ENCODE measurements around the gene CCDC24. TPM values are rescaled to one million over a fixed set of nuclear protein-coding genes. Genes with fewer than 3 reads are reported as not detected.

The CCDC24 gene
- total and polyA plus RNA-seq, 2 of the 13 experiments (the other 11 are each of a cell fraction or from before 2014, with no cell fraction given): 1.4 to 2.9 TPM

GRCh38 chr1:43947874-43948437, 43.4 kb upstream of the CCDC24 start (continued):
- TF ChIP-seq, protein P1, sequence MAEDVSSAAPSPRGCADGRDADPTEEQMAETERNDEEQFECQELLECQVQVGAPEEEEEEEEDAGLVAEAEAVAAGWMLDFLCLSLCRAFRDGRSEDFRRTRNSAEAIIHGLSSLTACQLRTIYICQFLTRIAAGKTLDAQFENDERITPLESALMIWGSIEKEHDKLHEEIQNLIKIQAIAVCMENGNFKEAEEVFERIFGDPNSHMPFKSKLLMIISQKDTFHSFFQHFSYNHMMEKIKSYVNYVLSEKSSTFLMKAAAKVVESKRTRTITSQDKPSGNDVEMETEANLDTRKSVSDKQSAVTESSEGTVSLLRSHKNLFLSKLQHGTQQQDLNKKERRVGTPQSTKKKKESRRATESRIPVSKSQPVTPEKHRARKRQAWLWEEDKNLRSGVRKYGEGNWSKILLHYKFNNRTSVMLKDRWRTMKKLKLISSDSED (CRISPR knock-in tag; IDR thresholded peaks at IDR 0.05): no peak
- TF ChIP-seq ATM (IDR thresholded peaks at IDR 0.05; ENCODE audit: borderline replicate concordance) (no peak), HNF4G (IDR thresholded peaks at IDR 0.05; ENCODE audit: borderline replicate concordance, low read depth, low read length) (peak; percentile 27; the same call in 1 of the 2 replicates), HNF4G (CRISPR knock-in tag; IDR thresholded peaks at IDR 0.05; ENCODE audit: borderline replicate concordance, low read depth) (no peak), HOXD1 (CRISPR knock-in tag; IDR thresholded peaks at IDR 0.05) (no peak), ZSCAN12 (CRISPR knock-in tag; IDR thresholded peaks at IDR 0.05) (no peak), ZNF34 (CRISPR knock-in tag; IDR thresholded peaks at IDR 0.05; ENCODE audit: borderline replicate concordance) (no peak), YEATS4 (CRISPR knock-in tag; IDR thresholded peaks at IDR 0.05; ENCODE audit: borderline replicate concordance) (peak; percentile 28; the same call in 1 of the 2 replicates), HOXA9 (CRISPR knock-in tag; IDR thresholded peaks at IDR 0.05; ENCODE audit: borderline replicate concordance) (no peak), KAT7 (CRISPR knock-in tag; IDR thresholded peaks at IDR 0.05; ENCODE audit: borderline replicate concordance) (no peak), ZNF724P (CRISPR knock-in tag; IDR thresholded peaks at IDR 0.05; ENCODE audit: borderline replicate concordance) (no peak), ZIK1 (CRISPR knock-in tag; IDR thresholded peaks at IDR 0.05; ENCODE audit: borderline replicate concordance, low read depth) (no peak), SMYD3 (CRISPR knock-in tag; IDR thresholded peaks at IDR 0.05) (no peak), ZFP90 (CRISPR knock-in tag; IDR thresholded peaks at IDR 0.05; ENCODE audit: borderline replicate concordance) (peak; percentile 75; the same call in 1 of the 2 replicates), ZFP37 (CRISPR knock-in tag; IDR thresholded peaks at IDR 0.05; ENCODE audit: borderline replicate concordance) (no peak), ZNF136 (CRISPR knock-in tag; IDR thresholded peaks at IDR 0.05; ENCODE audit: low read depth) (no peak), ZNF3 (CRISPR knock-in tag; IDR thresholded peaks at IDR 0.05) (no peak), ZNF546 (CRISPR knock-in tag; conservative IDR thresholded peaks at IDR 0.05) (no peak), ZFP91 (CRISPR knock-in tag; IDR thresholded peaks at IDR 0.05; ENCODE audit: borderline replicate concordance) (no peak), POLR2AphosphoS2 (IDR thresholded peaks at IDR 0.05; ENCODE audit: low read depth, low read length) (no peak), SP140L (CRISPR knock-in tag; IDR thresholded peaks at IDR 0.05; ENCODE audit: borderline replicate concordance) (no peak), NFE2L2 (IDR thresholded peaks at IDR 0.05; ENCODE audit: low read length) (no peak), ZNF580 (CRISPR knock-in tag; IDR thresholded peaks at IDR 0.05; ENCODE audit: borderline replicate concordance, low read depth) (no peak), POLR2A (IDR thresholded peaks at IDR 0.05; ENCODE audit: insufficient read depth in 1 of 2, low read depth in 2 of 2, low read length in 2 of 2) (0 out of 4 replicates have a peak, but pooled peaks of 1 of the 2 experiments have one; percentile 11)
- TF ChIP-seq, protein P2, sequence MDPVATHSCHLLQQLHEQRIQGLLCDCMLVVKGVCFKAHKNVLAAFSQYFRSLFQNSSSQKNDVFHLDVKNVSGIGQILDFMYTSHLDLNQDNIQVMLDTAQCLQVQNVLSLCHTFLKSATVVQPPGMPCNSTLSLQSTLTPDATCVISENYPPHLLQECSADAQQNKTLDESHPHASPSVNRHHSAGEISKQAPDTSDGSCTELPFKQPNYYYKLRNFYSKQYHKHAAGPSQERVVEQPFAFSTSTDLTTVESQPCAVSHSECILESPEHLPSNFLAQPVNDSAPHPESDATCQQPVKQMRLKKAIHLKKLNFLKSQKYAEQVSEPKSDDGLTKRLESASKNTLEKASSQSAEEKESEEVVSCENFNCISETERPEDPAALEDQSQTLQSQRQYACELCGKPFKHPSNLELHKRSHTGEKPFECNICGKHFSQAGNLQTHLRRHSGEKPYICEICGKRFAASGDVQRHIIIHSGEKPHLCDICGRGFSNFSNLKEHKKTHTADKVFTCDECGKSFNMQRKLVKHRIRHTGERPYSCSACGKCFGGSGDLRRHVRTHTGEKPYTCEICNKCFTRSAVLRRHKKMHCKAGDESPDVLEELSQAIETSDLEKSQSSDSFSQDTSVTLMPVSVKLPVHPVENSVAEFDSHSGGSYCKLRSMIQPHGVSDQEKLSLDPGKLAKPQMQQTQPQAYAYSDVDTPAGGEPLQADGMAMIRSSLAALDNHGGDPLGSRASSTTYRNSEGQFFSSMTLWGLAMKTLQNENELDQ (CRISPR knock-in tag; IDR thresholded peaks at IDR 0.05; ENCODE audit: borderline replicate concordance): no peak
- TF ChIP-seq, protein P3, sequence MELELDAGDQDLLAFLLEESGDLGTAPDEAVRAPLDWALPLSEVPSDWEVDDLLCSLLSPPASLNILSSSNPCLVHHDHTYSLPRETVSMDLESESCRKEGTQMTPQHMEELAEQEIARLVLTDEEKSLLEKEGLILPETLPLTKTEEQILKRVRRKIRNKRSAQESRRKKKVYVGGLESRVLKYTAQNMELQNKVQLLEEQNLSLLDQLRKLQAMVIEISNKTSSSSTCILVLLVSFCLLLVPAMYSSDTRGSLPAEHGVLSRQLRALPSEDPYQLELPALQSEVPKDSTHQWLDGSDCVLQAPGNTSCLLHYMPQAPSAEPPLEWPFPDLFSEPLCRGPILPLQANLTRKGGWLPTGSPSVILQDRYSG (CRISPR knock-in tag; IDR thresholded peaks at IDR 0.05): no peak

Data from HepG2 (cell line).